Caco-2 (cell line): ENCODE data around the gene RTCA. TPM values are rescaled to one million over a fixed set of nuclear protein-coding genes. Genes with fewer than 3 reads are reported as not detected.

Source experiments
- BruUV-seq: library from RNA; stranded (reverse); fragments of 400-500 nt; replicated peaks from 2 replicates; lab custom pipeline; 2021; lab: Mats Ljungman, UMichigan
- CTCF ChIA-PET: fragments of 300-600 bp; sonication (Branson Sonifier 250); formaldehyde crosslinking; loops from one replicate; lab custom pipeline; 2022; ENCODE audit warnings: antibody characterized with exemption; lab: Charles Lee
- POLR2A ChIA-PET: fragments of 300-600 bp; sonication (Branson Sonifier 250); formaldehyde crosslinking; loops from one replicate; lab custom pipeline; 2022; ENCODE audit warnings: antibody characterized with exemption; lab: Charles Lee
- DNase-seq, 2 experiments: peaks; one replicate each; pipeline versions ENCODE4 v3.0.0 to v3.0.0-alpha.2; 2020 to 2022
- H3K27me3 ChIP-seq: replicated peaks from 2 replicates; pipeline ENCODE4 v1.6.0; 2011; ENCODE audit warnings: low read length; ENCODE audit not compliant: control insufficient read depth, insufficient read depth
- H3K36me3 ChIP-seq: 2 replicates; pipeline ENCODE4 v1.5.1; 2011; ENCODE audit warnings: low read length; ENCODE audit not compliant: control insufficient read depth, insufficient read depth
- H3K4me1 ChIP-seq: fragments of 250-450 bp; sonication (Bioruptor Pico); 2 replicates; pipeline ENCODE4 v1.5.1; 2020; ENCODE audit warnings: mild to moderate bottlenecking
- H3K4me3 ChIP-seq: 2 replicates; pipeline ENCODE4 v1.5.1; 2011; ENCODE audit warnings: low read depth, mild to moderate bottlenecking, control low read depth, low read length
- H3K9me3 ChIP-seq: fragments of 250-450 bp; sonication (Bioruptor Pico); 2 replicates; pipeline ENCODE4 v1.5.1; 2020; ENCODE audit warnings: mild to moderate bottlenecking, moderate library complexity
- H3K27ac Mint-ChIP-seq: one replicate; pipeline ENCODE4 v1.8.0; 2022; ENCODE audit warnings: mixed read lengths; ENCODE audit not compliant: unreplicated experiment
- H3K27me3 Mint-ChIP-seq: one replicate; pipeline ENCODE4 v1.8.0; 2022; ENCODE audit warnings: mixed read lengths; ENCODE audit not compliant: insufficient read depth, unreplicated experiment
- H3K36me3 Mint-ChIP-seq: one replicate; pipeline ENCODE4 v1.8.0; 2022; ENCODE audit warnings: mild to moderate bottlenecking, mixed read lengths; ENCODE audit not compliant: insufficient read depth, unreplicated experiment
- H3K4me1 Mint-ChIP-seq: one replicate; pipeline ENCODE4 v1.8.0; 2022; ENCODE audit warnings: low read depth, mixed read lengths; ENCODE audit not compliant: unreplicated experiment
- H3K4me3 Mint-ChIP-seq: one replicate; pipeline ENCODE4 v1.8.0; 2022; ENCODE audit warnings: mild to moderate bottlenecking, moderate library complexity, mixed read lengths; ENCODE audit not compliant: unreplicated experiment
- H3K9me3 Mint-ChIP-seq: one replicate; pipeline ENCODE4 v1.8.0; 2022; ENCODE audit warnings: mixed read lengths; ENCODE audit not compliant: unreplicated experiment
- intact Hi-C: fragments of 100-400 bp; cut with micrococcal nuclease; formaldehyde crosslinking; loops from one replicate; pipeline ENCODE4 v1.10.0; 2022; ENCODE audit not compliant: unreplicated experiment
- total RNA-seq: library from RNA; stranded (reverse); gene quantifications from 2 replicates; pipeline ENCODE4 v1.2.3, GENCODE V29; 2022
- TF ChIP-seq, protein P1 (sequence below), 2 experiments: fragments of 200-600 bp in 1 of 2; IDR thresholded peaks; 1 replicate in 1 of 2; 2 replicates in 1 of 2; pipeline versions ENCODE4 v1.5.1 to v1.8.0; 2011 to 2022; ENCODE audit warnings: antibody characterized with exemption in 1 of 2, control low read depth in 1 of 2, inconsistent platforms in 1 of 2, low read depth in 1 of 2, low read length in 1 of 2, mild to moderate bottlenecking in 1 of 2, moderate library complexity in 1 of 2; ENCODE audit not compliant: insufficient read depth in 1 of 2, severe bottlenecking in 1 of 2, unreplicated experiment in 1 of 2

RTCA gene
- total RNA-seq, 1 experiment from 2014 or later, result 31.4 TPM

DNA sequence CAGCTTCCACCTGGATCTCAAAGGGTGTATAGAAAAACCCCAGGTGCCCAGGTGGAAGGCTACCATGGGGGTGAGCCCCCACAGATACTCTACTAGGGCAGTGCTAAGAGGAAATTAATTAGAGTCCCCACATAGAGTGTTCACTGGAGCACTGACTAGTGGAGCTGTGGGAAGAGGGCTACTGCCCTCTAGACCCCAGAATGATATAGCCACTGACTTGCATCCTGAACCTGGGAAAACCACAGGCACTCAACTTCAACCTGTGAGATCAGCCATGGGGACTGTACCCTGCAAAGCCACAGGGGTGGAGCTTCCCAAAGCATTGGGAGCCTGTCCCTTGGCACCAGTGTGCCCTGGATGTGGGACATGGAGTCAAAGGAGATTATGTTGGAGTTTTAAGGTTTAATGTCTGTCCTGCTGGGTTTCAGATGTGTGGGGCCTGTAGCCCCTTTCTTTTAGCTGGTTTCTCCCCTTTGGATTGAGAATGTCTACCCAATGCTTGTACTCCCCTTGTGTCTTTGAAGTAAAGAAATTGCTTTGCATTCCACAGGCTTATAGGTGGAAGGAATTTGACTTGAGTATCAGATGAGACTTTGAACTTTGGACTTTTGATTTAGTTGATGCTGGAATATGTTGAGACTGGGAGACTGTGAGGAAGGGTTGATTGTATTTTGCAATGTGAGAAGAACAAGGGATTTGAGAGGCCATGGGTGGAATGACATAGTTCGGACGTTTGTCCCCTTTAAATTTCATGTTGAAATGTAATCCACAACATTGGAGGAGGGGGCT, 54.5 kb downstream of the RTCA start:
- no peaks in the 10 kb centered on the region for H3K27me3 Mint-ChIP-seq
- peaks cover 12% of the 10 kb centered on the region for H3K9me3 Mint-ChIP-seq
- H3K4me3 ChIP-seq, result no peak overlapping the region
- no peaks in the 10 kb centered on the region for H3K36me3 ChIP-seq
- peaks cover 35% of the 10 kb centered on the region for H3K4me1 ChIP-seq
- H3K36me3 Mint-ChIP-seq, result no peaks in the 10 kb centered on the region
- no peaks in the 10 kb centered on the region for H3K27me3 ChIP-seq
- peak; percentile 45 to 52 for DNase-seq
- no TSS peak for BruUV-seq
- intact Hi-C loops, result loop anchor here (1.0 kb wide), 1 partner anchor 32 kb away; the partner anchor contains the start of gene CDC14A
- TF ChIP-seq, protein P1, sequence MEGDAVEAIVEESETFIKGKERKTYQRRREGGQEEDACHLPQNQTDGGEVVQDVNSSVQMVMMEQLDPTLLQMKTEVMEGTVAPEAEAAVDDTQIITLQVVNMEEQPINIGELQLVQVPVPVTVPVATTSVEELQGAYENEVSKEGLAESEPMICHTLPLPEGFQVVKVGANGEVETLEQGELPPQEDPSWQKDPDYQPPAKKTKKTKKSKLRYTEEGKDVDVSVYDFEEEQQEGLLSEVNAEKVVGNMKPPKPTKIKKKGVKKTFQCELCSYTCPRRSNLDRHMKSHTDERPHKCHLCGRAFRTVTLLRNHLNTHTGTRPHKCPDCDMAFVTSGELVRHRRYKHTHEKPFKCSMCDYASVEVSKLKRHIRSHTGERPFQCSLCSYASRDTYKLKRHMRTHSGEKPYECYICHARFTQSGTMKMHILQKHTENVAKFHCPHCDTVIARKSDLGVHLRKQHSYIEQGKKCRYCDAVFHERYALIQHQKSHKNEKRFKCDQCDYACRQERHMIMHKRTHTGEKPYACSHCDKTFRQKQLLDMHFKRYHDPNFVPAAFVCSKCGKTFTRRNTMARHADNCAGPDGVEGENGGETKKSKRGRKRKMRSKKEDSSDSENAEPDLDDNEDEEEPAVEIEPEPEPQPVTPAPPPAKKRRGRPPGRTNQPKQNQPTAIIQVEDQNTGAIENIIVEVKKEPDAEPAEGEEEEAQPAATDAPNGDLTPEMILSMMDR (IDR thresholded peaks at IDR 0.05; ENCODE audit: insufficient read depth in 1 of 2, low read depth in 1 of 2, low read length in 1 of 2, severe bottlenecking in 1 of 2, unreplicated experiment in 1 of 2), result no peak
- CTCF ChIA-PET, result no interaction called here
- peaks cover 22% of the 10 kb centered on the region for H3K9me3 ChIP-seq
- POLR2A ChIA-PET, result interaction anchor here (1.0 kb wide), 1 partner anchor 32 kb away, joined by 3 read pairs; the partner anchor contains the start of gene CDC14A
- peaks cover 21% of the 10 kb centered on the region for H3K4me1 Mint-ChIP-seq
- H3K4me3 Mint-ChIP-seq, result peak overlapping the region; percentile 12
- peak overlapping the region; percentile 78 for H3K27ac Mint-ChIP-seq

DNA sequence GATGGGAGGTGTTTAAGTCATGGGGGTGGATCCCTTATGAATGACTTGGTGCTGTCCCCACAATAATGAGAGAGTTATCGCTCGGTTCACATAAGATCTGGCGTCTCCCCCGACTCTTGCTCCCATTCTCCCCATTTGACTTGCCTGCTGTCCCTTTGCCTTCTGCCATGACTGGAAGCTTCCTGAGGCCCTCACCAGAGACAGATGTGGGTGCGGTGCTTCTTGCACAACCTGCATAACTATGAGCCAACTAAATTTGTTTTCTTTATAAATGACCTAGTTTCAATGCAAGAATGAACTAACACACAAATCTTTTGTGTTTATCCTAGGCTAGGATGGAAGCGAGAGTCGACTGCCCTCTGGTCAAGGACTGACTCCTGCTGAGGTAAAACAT, 55.1 kb downstream of the RTCA start:
- BruUV-seq, result no TSS peak
- POLR2A ChIA-PET, result interaction anchor here (1.0 kb wide), 1 partner anchor 31 kb away, joined by 3 read pairs; the partner anchor contains the start of gene CDC14A
- TF ChIP-seq, protein P1 (IDR thresholded peaks at IDR 0.05; ENCODE audit: insufficient read depth in 1 of 2, low read depth in 1 of 2, low read length in 1 of 2, severe bottlenecking in 1 of 2, unreplicated experiment in 1 of 2), result no peak
- Histone ChIP-seq H3K4me3 (no peak overlapping the region), H3K36me3 (no peaks in the 10 kb centered on the region), H3K27me3 (no peaks in the 10 kb centered on the region), H3K4me1 (peaks cover 35% of the 10 kb centered on the region), H3K9me3 (peaks cover 22% of the 10 kb centered on the region)
- intact Hi-C loops, result no loop called here
- Mint-ChIP-seq H3K36me3 (no peaks in the 10 kb centered on the region), H3K4me3 (peak overlapping the region; percentile 12), H3K4me1 (peaks cover 21% of the 10 kb centered on the region), H3K27ac (peak overlapping the region; percentile 78), H3K27me3 (no peaks in the 10 kb centered on the region), H3K9me3 (peaks cover 12% of the 10 kb centered on the region)
- DNase-seq, result no peak
- CTCF ChIA-PET, result no interaction called here

DNA sequence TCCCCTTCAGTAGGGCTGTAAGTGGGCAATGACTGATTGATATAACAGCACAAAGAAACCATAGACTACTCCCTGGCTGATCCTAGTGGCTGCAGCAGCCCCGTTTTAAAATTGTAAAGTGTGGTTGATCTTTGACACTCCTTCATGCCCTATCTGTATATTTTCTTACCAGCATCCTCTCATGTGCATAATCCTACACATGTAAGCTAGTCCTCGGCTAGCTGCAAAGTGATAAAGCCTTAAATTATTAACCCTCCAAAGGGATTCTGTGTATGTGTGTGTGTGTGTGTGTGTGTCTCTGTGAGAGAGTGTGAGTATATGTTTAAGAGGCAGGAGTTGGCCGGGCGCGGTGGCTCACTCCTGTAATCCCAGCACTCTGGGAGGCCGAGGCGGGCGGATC, 55.5 kb downstream of the RTCA start:
- Histone ChIP-seq H3K4me3 (no peak overlapping the region), H3K27me3 (no peaks in the 10 kb centered on the region), H3K9me3 (peaks cover 21% of the 10 kb centered on the region), H3K4me1 (peaks cover 35% of the 10 kb centered on the region), H3K36me3 (no peaks in the 10 kb centered on the region)
- H3K36me3 Mint-ChIP-seq, result no peaks in the 10 kb centered on the region
- POLR2A ChIA-PET, result no interaction called here
- peak overlapping the region; percentile 78 for H3K27ac Mint-ChIP-seq
- CTCF ChIA-PET, result no interaction called here
- TF ChIP-seq, protein P1 (IDR thresholded peaks at IDR 0.05; ENCODE audit: insufficient read depth in 1 of 2, low read depth in 1 of 2, low read length in 1 of 2, severe bottlenecking in 1 of 2, unreplicated experiment in 1 of 2), result no peak
- DNase-seq, result no peak
- peaks cover 21% of the 10 kb centered on the region for H3K4me1 Mint-ChIP-seq
- intact Hi-C loops, result no loop called here
- peaks cover 12% of the 10 kb centered on the region for H3K9me3 Mint-ChIP-seq
- no peaks in the 10 kb centered on the region for H3K27me3 Mint-ChIP-seq
- H3K4me3 Mint-ChIP-seq, result no peak overlapping the region
- BruUV-seq, result TSS peak; percentile 47
